ENCODE measurements around the gene PRSS57.

The PRSS57 gene

GRCh38 chr19:661427-662196 is 33.6 kb downstream of the PRSS57 start:
- peak overlapping the region; percentile 61 for H3K27ac ChIP-seq (ENCODE audit: low read length)
- peaks cover 30% of the 10 kb centered on the region for H3K4me1 ChIP-seq (ENCODE audit: low read length)
- peak overlapping the region; percentile 92 for H3K4me3 ChIP-seq (ENCODE audit: low read length)
- peaks cover 69% of the 10 kb centered on the region for H3K79me2 ChIP-seq (ENCODE audit: low read length)
- no peaks in the 10 kb centered on the region for H3K9me3 ChIP-seq (ENCODE audit: insufficient read depth, low read length)
- peak overlapping the region; percentile 96 for H3K4me2 ChIP-seq (ENCODE audit: low read length)
- no peak overlapping the region for H2AFZ ChIP-seq (ENCODE audit: low read depth, low read length)
- TF ChIP-seq EZH2phosphoT487 (IDR thresholded peaks at IDR 0.05; ENCODE audit: low read depth) (no peak), CTCF (IDR thresholded peaks at IDR 0.05; ENCODE audit: low read depth, low read length) (no peak)
- H3K27me3 ChIP-seq (ENCODE audit: low read depth, low read length) = no peaks in the 10 kb centered on the region
- peaks cover 19% of the 10 kb centered on the region for H3K36me3 ChIP-seq (replicated peaks; ENCODE audit: low read depth, low read length)
- H3K9ac ChIP-seq (ENCODE audit: low read length) = peak overlapping the region; percentile 98
- peaks cover 54% of the 10 kb centered on the region for H4K20me1 ChIP-seq (ENCODE audit: insufficient read depth, low read length)

- Histone ChIP-seq H3K27ac (ENCODE audit: low read length) (peak overlapping the region; percentile 61), H3K36me3 (replicated peaks; ENCODE audit: low read depth, low read length) (peaks cover 21% of the 10 kb centered on the region), H3K27me3 (ENCODE audit: low read depth, low read length) (no peaks in the 10 kb centered on the region), H4K20me1 (ENCODE audit: insufficient read depth, low read length) (peaks cover 61% of the 10 kb centered on the region), H3K9ac (ENCODE audit: low read length) (peak overlapping the region; percentile 98), H3K79me2 (ENCODE audit: low read length) (peaks cover 76% of the 10 kb centered on the region), H3K4me1 (ENCODE audit: low read length) (peaks cover 30% of the 10 kb centered on the region), H2AFZ (ENCODE audit: low read depth, low read length) (no peak overlapping the region), H3K9me3 (ENCODE audit: insufficient read depth, low read length) (no peaks in the 10 kb centered on the region), H3K4me2 (ENCODE audit: low read length) (peak overlapping the region; percentile 96), H3K4me3 (ENCODE audit: low read length) (peak overlapping the region; percentile 92)
- TF ChIP-seq CTCF (IDR thresholded peaks at IDR 0.05; ENCODE audit: low read depth, low read length) (no peak), EZH2phosphoT487 (IDR thresholded peaks at IDR 0.05; ENCODE audit: low read depth) (no peak)
Observed at GRCh38 chr19:660793-661426, 34.3 kb downstream of the PRSS57 start.

DNA sequence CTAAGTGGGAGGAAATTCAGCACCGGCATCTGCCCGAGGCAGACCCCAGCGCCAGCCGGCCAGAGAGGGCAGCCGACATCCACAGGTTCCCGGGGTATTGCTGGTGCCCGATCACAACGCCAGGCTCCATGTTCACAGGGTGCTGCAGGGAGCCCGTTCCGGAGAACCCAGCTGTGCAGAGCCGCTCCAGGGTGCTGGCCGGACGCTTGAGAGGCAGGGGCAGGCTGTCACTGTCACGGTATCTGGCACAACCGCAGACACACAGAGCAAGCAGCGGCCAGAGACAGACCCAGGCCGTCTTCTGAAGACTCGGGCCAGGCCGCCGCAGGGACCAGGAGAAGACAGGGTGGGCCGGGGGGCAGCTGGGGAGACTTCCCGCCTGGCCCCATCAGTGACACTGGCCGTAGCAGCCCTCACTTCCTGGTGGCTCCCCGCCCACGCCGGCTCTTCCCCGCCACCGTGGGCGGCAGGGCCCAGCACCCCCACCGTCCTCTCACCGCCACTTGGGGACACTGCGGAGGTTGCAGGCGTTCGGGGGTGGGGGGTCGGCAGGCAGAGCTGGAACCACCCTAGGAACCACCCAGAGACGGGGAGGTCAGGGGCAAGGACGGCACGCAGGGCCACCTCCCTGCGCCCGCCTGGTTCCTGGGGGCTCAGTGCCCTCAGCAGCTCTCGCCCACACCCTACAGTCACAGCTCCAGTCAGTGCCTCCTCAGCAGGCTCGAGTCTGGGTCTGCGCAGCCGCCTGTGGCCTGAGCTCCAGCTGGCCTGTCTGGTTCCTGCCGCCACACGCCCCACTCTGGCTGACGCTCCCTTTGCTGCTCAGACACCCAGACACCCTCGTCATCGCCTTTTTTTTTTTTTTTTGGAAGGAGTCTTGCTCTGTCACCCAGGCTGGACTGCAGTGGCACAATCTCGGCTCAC is 36.1 kb downstream of the PRSS57 start:
- TF ChIP-seq CTCF (IDR thresholded peaks at IDR 0.05; ENCODE audit: low read depth, low read length) (no peak), EZH2phosphoT487 (IDR thresholded peaks at IDR 0.05; ENCODE audit: low read depth) (no peak)
- H3K9ac ChIP-seq (ENCODE audit: low read length) = no peak overlapping the region
- no peak overlapping the region for H3K4me3 ChIP-seq (ENCODE audit: low read length)
- no peaks in the 10 kb centered on the region for H3K27me3 ChIP-seq (ENCODE audit: low read depth, low read length)
- H4K20me1 ChIP-seq (ENCODE audit: insufficient read depth, low read length) = peaks cover 75% of the 10 kb centered on the region
- peaks cover 93% of the 10 kb centered on the region for H3K79me2 ChIP-seq (ENCODE audit: low read length)
- H3K36me3 ChIP-seq (replicated peaks; ENCODE audit: low read depth, low read length) = peaks cover 26% of the 10 kb centered on the region
- no peak overlapping the region for H2AFZ ChIP-seq (ENCODE audit: low read depth, low read length)
- H3K4me2 ChIP-seq (ENCODE audit: low read length) = peak overlapping the region; percentile 96; the same call in 1 of the 2 replicates
- H3K9me3 ChIP-seq (ENCODE audit: insufficient read depth, low read length) = no peaks in the 10 kb centered on the region
- H3K4me1 ChIP-seq (ENCODE audit: low read length) = peaks cover 26% of the 10 kb centered on the region
- H3K27ac ChIP-seq (ENCODE audit: low read length) = no peak overlapping the region; the same call in 1 of the 2 replicates

Measured in OCI-LY3 (cell line).